ENCODE measurements around the gene MBTD1.

DNA sequence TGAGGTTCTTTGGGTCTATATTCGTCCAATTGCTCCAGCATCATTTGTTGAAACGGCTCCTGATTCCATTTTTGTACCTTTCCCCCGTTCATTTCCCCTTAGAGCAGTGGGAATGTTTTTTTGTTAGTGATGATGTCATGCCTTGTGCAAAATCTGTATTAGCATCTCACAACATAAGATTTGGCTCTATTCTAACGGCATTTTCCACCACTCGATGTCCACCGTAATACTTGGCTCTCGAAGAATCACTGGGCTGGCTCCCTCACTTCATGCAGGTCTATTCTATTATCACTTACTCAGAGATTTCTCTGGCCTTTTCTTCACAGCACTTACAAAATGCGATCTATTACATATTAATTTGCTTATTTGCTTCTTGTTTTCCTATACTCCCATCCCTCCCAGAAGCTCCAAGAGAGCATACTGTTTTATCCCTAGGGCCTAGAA lies 107.1 kb downstream of the MBTD1 start:
- TF ChIP-seq, protein P1, sequence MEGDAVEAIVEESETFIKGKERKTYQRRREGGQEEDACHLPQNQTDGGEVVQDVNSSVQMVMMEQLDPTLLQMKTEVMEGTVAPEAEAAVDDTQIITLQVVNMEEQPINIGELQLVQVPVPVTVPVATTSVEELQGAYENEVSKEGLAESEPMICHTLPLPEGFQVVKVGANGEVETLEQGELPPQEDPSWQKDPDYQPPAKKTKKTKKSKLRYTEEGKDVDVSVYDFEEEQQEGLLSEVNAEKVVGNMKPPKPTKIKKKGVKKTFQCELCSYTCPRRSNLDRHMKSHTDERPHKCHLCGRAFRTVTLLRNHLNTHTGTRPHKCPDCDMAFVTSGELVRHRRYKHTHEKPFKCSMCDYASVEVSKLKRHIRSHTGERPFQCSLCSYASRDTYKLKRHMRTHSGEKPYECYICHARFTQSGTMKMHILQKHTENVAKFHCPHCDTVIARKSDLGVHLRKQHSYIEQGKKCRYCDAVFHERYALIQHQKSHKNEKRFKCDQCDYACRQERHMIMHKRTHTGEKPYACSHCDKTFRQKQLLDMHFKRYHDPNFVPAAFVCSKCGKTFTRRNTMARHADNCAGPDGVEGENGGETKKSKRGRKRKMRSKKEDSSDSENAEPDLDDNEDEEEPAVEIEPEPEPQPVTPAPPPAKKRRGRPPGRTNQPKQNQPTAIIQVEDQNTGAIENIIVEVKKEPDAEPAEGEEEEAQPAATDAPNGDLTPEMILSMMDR (IDR thresholded peaks at IDR 0.05), result no peak
- TF ChIP-seq POLR2A (IDR thresholded peaks at IDR 0.05), result no peak
